CD14-positive monocyte (primary cell): ENCODE data around the gene SH3BP4. TPM values are rescaled to one million over a fixed set of nuclear protein-coding genes. Genes with fewer than 3 reads are reported as not detected.

Source experiments
- DNase-seq, 3 donors: peaks; one replicate each; pipeline ENCODE4 v3.0.0-alpha.2; 2011 to 2022
- H2AFZ ChIP-seq: 2 replicates; pipeline ENCODE4 v1.6.0; 2012; ENCODE audit warnings: mild to moderate bottlenecking, low read depth, low read length, inconsistent platforms; ENCODE audit not compliant: insufficient read depth, poor library complexity, severe bottlenecking
- H3K27ac ChIP-seq, 2 donors: 1 replicate in 1 of 2; 2 replicates in 1 of 2; pipeline ENCODE4 v1.5.1; 2012 to 2013; ENCODE audit warnings: low read length in 2 of 2, control low read depth in 1 of 2, inconsistent platforms in 1 of 2, low read depth in 1 of 2, mild to moderate bottlenecking in 1 of 2
- H3K27me3 ChIP-seq, 2 donors: one replicate each; pipeline versions ENCODE4 v1.6.0 to v1.6.1; 2011 to 2013; ENCODE audit warnings: low read length in 2 of 2; ENCODE audit not compliant: control insufficient read depth in 2 of 2, insufficient read depth in 2 of 2
- H3K36me3 ChIP-seq, 2 donors: replicated peaks in 1 of 2; 1 replicate in 1 of 2; 2 replicates in 1 of 2; pipeline versions ENCODE4 v1.5.1 to v1.6.1; 2012 to 2013; ENCODE audit warnings: low read length in 2 of 2, control low read depth in 1 of 2, inconsistent platforms in 1 of 2, mild to moderate bottlenecking in 1 of 2; ENCODE audit not compliant: insufficient read depth in 2 of 2, control insufficient read depth in 1 of 2
- H3K4me1 ChIP-seq, 2 donors: 1 replicate in 1 of 2; 2 replicates in 1 of 2; pipeline versions ENCODE4 v1.5.1 to v1.6.1; 2012 to 2013; ENCODE audit warnings: low read length in 2 of 2, control low read depth in 1 of 2, inconsistent platforms in 1 of 2, mild to moderate bottlenecking in 1 of 2, moderate library complexity in 1 of 2; ENCODE audit not compliant: insufficient read depth in 2 of 2, control insufficient read depth in 1 of 2
- H3K4me2 ChIP-seq: replicated peaks from 2 replicates; pipeline ENCODE3; 2012; ENCODE audit warnings: low read length, moderate library complexity, mild to moderate bottlenecking; ENCODE audit not compliant: poor library complexity, severe bottlenecking; ENCODE audit errors: extremely low read depth
- H3K4me3 ChIP-seq, 3 experiments: fragments of 200-600 bp in 1 of 3; sonication (generic) in 1 of 3; replicated peaks in 1 of 3; 1 replicate in 2 of 3; 2 replicates in 1 of 3; pipeline ENCODE4 v1.5.1; 2011 to 2013; ENCODE audit warnings: low read length in 3 of 3, mild to moderate bottlenecking in 3 of 3, control low read depth in 2 of 3, low read depth in 2 of 3, inconsistent platforms in 1 of 3, moderate library complexity in 1 of 3
- H3K79me2 ChIP-seq: 2 replicates; pipeline ENCODE4 v1.6.0; 2012; ENCODE audit warnings: mild to moderate bottlenecking, control low read depth, inconsistent platforms, low read length, moderate library complexity; ENCODE audit not compliant: insufficient read depth
- H3K9ac ChIP-seq: 2 replicates; pipeline ENCODE4 v1.6.0; 2017; ENCODE audit warnings: low read length, mild to moderate bottlenecking; ENCODE audit not compliant: insufficient read depth, poor library complexity, severe bottlenecking
- H3K9me3 ChIP-seq, 2 donors: replicated peaks in 1 of 2; 1 replicate in 1 of 2; 2 replicates in 1 of 2; pipeline versions ENCODE4 v1.5.1 to v1.6.1; 2012 to 2013; ENCODE audit warnings: low read length in 2 of 2, control low read depth in 1 of 2; ENCODE audit not compliant: control insufficient read depth in 1 of 2, insufficient read depth in 1 of 2
- H4K20me1 ChIP-seq: 2 replicates; pipeline ENCODE4 v1.6.0; 2012; ENCODE audit warnings: mild to moderate bottlenecking, low read length, control low read depth, moderate library complexity; ENCODE audit not compliant: insufficient read depth
- H3K27ac Mint-ChIP-seq, 7 donors: one replicate each; pipeline ENCODE4 v1.8.0; 2020; ENCODE audit warnings: mild to moderate bottlenecking in 7 of 7, mixed read lengths in 7 of 7, moderate library complexity in 6 of 7, inconsistent platforms in 2 of 7
- H3K27me3 Mint-ChIP-seq, 3 donors: one replicate each; pipeline ENCODE4 v1.8.0; 2021 to 2022; ENCODE audit warnings: low read depth in 3 of 3, mild to moderate bottlenecking in 3 of 3, mixed read lengths in 3 of 3, moderate library complexity in 3 of 3, inconsistent platforms in 1 of 3
- H3K36me3 Mint-ChIP-seq, 2 donors: one replicate each; pipeline ENCODE4 v1.8.0; 2020; ENCODE audit warnings: mixed read lengths in 2 of 2, inconsistent platforms in 1 of 2, mild to moderate bottlenecking in 1 of 2
- H3K4me1 Mint-ChIP-seq: one replicate; pipeline ENCODE4 v1.8.0; 2020; ENCODE audit warnings: mild to moderate bottlenecking, mixed read lengths
- H3K4me3 Mint-ChIP-seq, 2 donors: one replicate each; pipeline ENCODE4 v1.8.0; 2020; ENCODE audit warnings: mild to moderate bottlenecking in 2 of 2, mixed read lengths in 2 of 2, moderate library complexity in 1 of 2
- H3K9me3 Mint-ChIP-seq, 7 donors: one replicate each; pipeline ENCODE4 v1.8.0; 2020 to 2022; ENCODE audit warnings: mixed read lengths in 7 of 7, mild to moderate bottlenecking in 6 of 7, moderate library complexity in 6 of 7, inconsistent platforms in 2 of 7
- WGBS: methylation state at CpG from one replicate; pipeline ENCODE4 v1.1.5; 2013; ENCODE audit warnings: missing lambda C conversion rate; ENCODE audit not compliant: insufficient coverage; 5-methylcytosine and 5-hydroxymethylcytosine counted together
- intact Hi-C, 2 donors: fragments of 100-400 bp; cut with micrococcal nuclease; formaldehyde crosslinking; loops; one replicate each; pipeline versions ENCODE4 v1.15.0 to v1.15.1; 2023
- polyA plus RNA-seq, 3 donors: library from polyadenylated mRNA; depleted of rRNA in 1 of 3; unstranded in 2 of 3; stranded (reverse) in 1 of 3; fragments of 300-500 nt in 2 of 3; fragments of >200 nt in 1 of 3; fragmentation: Illumina TruSeq in 2 of 3; gene quantifications; 1 replicate in 2 of 3; 2 replicates in 1 of 3; pipeline ENCODE4 v1.2.3, GENCODE V29; 2012 to 2021
- TF ChIP-seq, protein P1 (sequence below): fragments of 200-600 bp; IDR thresholded peaks from one replicate; pipeline ENCODE4 v1.8.0; 2022; ENCODE audit warnings: antibody characterized with exemption, mild to moderate bottlenecking

The SH3BP4 gene
- polyA plus RNA-seq, 3 donors, result 0.66 to 1.6 (median 1.3) TPM

DNA sequence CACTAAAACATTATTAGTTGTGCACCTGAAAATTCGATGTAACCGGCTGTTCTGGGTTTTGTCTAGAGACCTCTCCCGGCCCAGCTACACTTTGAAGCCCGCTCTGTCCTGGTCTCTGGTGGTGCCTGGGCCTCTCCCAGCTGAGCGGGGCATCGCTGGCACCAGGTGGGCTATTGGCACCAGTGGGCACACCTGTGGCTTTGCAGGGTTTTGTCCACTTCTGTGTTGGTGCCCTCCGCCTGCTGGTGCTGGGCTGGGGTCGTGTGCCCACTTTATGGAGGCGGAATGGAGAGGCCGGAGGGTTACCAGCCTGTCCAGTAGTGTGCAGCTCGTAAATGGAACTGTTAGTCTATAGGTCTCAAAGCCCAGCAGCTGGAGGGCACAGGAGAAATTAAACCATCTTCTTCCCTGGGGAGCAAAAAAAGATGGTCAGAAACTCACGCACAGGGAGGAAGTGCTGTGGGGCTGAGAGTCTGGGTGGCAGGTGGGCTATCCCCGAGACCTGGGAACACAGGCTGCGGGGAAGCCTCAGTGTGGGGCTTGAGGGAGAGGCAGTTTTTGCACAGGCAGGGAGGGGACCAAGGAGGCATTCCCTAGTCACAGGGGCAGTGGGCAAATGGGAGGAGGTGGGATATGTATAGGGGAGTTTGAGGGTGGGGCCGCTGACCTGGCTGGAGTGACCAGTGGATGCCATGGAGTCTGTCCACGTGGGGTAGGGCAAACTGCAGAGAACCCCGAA lies 30.4 kb downstream of the SH3BP4 start:
- DNase-seq, result no peak
- H3K4me3 ChIP-seq, result no peak overlapping the region
- no peak overlapping the region for H3K4me3 Mint-ChIP-seq
- H2AFZ ChIP-seq, result no peak overlapping the region
- H3K79me2 ChIP-seq, result no peaks in the 10 kb centered on the region
- 92% methylated on average over 17 of the region's 17 CpGs for WGBS
- intact Hi-C loops, result no loop called here
- no peaks in the 10 kb centered on the region for H4K20me1 ChIP-seq
- peaks cover 0 to 4% of the 10 kb centered on the region in 2 donors for H3K9me3 ChIP-seq
- no peaks in the 10 kb centered on the region for H3K27me3 ChIP-seq
- no peak overlapping the region for H3K27ac ChIP-seq
- no peaks in the 10 kb centered on the region for H3K36me3 ChIP-seq
- H3K4me1 Mint-ChIP-seq, result peaks cover 29% of the 10 kb centered on the region
- TF ChIP-seq, protein P1, sequence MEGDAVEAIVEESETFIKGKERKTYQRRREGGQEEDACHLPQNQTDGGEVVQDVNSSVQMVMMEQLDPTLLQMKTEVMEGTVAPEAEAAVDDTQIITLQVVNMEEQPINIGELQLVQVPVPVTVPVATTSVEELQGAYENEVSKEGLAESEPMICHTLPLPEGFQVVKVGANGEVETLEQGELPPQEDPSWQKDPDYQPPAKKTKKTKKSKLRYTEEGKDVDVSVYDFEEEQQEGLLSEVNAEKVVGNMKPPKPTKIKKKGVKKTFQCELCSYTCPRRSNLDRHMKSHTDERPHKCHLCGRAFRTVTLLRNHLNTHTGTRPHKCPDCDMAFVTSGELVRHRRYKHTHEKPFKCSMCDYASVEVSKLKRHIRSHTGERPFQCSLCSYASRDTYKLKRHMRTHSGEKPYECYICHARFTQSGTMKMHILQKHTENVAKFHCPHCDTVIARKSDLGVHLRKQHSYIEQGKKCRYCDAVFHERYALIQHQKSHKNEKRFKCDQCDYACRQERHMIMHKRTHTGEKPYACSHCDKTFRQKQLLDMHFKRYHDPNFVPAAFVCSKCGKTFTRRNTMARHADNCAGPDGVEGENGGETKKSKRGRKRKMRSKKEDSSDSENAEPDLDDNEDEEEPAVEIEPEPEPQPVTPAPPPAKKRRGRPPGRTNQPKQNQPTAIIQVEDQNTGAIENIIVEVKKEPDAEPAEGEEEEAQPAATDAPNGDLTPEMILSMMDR, result no peak
- no peak overlapping the region for H3K9ac ChIP-seq
- H3K9me3 Mint-ChIP-seq, result peaks cover 0 to 12% (median 7%) of the 10 kb centered on the region in 7 donors
- H3K4me1 ChIP-seq, result peaks cover 6 to 13% of the 10 kb centered on the region in 2 donors
- peaks cover 8 to 25% (median 12%) of the 10 kb centered on the region in 3 donors for H3K27me3 Mint-ChIP-seq
- no peak overlapping the region for H3K4me2 ChIP-seq
- H3K36me3 Mint-ChIP-seq, result peaks cover 0 to 2% of the 10 kb centered on the region in 2 donors
- peak overlapping the region in 1 of 7 donors; percentile 17 for H3K27ac Mint-ChIP-seq

DNA sequence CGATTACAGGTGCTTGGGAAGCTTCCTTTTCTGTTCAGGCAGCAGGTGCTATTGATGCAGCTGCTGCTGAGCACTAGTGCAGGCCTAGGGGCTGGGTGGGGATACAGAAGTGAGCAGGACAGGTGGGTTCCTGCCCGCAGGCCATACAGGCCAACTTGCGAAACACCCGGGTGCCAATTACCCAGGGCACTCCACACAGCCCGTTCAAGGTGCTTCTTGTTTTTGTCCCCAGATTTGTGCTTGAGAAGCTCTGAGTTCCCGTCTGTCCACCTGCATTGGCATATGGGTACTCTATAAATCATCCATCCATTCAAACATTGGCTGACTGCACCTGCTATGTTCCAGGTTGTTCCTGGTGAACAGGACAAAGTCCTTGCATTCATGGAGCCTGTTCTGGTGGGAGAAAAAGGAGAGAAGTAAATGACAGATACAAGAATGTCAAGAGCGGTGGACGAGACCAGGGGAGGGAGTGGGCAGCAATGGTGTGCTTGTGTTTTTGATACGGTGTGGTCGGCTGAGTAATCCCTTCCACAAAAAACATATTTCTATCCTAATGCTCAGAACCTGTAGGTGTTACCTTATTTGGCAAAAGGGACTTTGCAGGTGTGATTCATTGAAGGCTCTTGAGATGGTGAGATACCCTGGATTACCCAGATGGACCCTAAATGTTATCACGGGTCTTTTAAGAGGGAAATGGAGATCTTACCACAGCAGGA lies 31.4 kb downstream of the SH3BP4 start:
- Histone ChIP-seq H3K36me3 (no peaks in the 10 kb centered on the region), H4K20me1 (no peaks in the 10 kb centered on the region), H3K9ac (no peak overlapping the region), H3K4me3 (no peak overlapping the region), H2AFZ (no peak overlapping the region), H3K27me3 (no peaks in the 10 kb centered on the region), H3K4me2 (no peak overlapping the region), H3K27ac (no peak overlapping the region), H3K9me3 (peaks cover 0 to 4% of the 10 kb centered on the region in 2 donors), H3K79me2 (no peaks in the 10 kb centered on the region), H3K4me1 (peaks cover 6 to 12% of the 10 kb centered on the region in 2 donors)
- TF ChIP-seq, protein P1, result no peak
- intact Hi-C loops, result no loop called here
- WGBS, result 62% methylated on average over 5 of the region's 11 CpGs
- H3K4me1 Mint-ChIP-seq, result peaks cover 27% of the 10 kb centered on the region
- no peak for DNase-seq
- H3K27ac Mint-ChIP-seq, result no peak overlapping the region
- H3K36me3 Mint-ChIP-seq, result peaks cover 0 to 2% of the 10 kb centered on the region in 2 donors
- H3K27me3 Mint-ChIP-seq, result peaks cover 8 to 25% (median 16%) of the 10 kb centered on the region in 3 donors
- peaks cover 0 to 12% (median 7%) of the 10 kb centered on the region in 7 donors for H3K9me3 Mint-ChIP-seq
- no peak overlapping the region for H3K4me3 Mint-ChIP-seq
